A673 (cell line): ENCODE measurements around the gene YRDC. TPM values are rescaled to one million over a fixed set of nuclear protein-coding genes. Genes with fewer than 3 reads are reported as not detected.

Experiments used
- BruUV-seq: library from RNA; stranded (reverse); fragments of 400-500 nt; replicated peaks from 2 replicates; lab custom pipeline; 2021; lab: Mats Ljungman, UMichigan
- CTCF ChIA-PET: fragments of 300-600 bp; sonication (Branson Sonifier 250); formaldehyde crosslinking; loops from one replicate; lab custom pipeline; 2022; ENCODE audit warnings: antibody characterized with exemption; lab: Charles Lee
- POLR2A ChIA-PET: fragments of 300-600 bp; sonication (Branson Sonifier 250); formaldehyde crosslinking; loops from one replicate; lab custom pipeline; 2022; ENCODE audit warnings: antibody characterized with exemption; ENCODE audit not compliant: low non-redundant PET; lab: Charles Lee
- DNase-seq: peaks from one replicate; pipeline ENCODE4 v3.0.0-alpha.2; 2015; ENCODE audit warnings: low spot score
- H3K27ac ChIP-seq: fragments of 200-600 bp; sonication (generic); 2 replicates; pipeline ENCODE4 v1.5.1; 2016; ENCODE audit warnings: mixed run types, low read depth, mild to moderate bottlenecking, mixed read lengths, antibody characterized with exemption, low read length; ENCODE audit not compliant: poor library complexity, severe bottlenecking
- H3K27me3 ChIP-seq: fragments of 200-600 bp; sonication (generic); replicated peaks from 2 replicates; pipeline ENCODE4 v1.6.1; 2017; ENCODE audit warnings: mixed run types, low read depth, mild to moderate bottlenecking, mixed read lengths, antibody characterized with exemption, low read length; ENCODE audit not compliant: insufficient read depth, poor library complexity
- H3K36me3 ChIP-seq: fragments of 200-600 bp; sonication (generic); 2 replicates; pipeline ENCODE4 v1.6.1; 2016; ENCODE audit warnings: mixed run types, mild to moderate bottlenecking, mixed read lengths, antibody characterized with exemption, low read length; ENCODE audit not compliant: insufficient read depth, poor library complexity, severe bottlenecking
- H3K4me1 ChIP-seq: fragments of 200-600 bp; sonication (generic); 2 replicates; pipeline ENCODE4 v1.6.1; 2017; ENCODE audit warnings: mixed run types, mild to moderate bottlenecking, mixed read lengths, antibody characterized with exemption, low read length; ENCODE audit not compliant: insufficient read depth, poor library complexity, severe bottlenecking
- H3K4me3 ChIP-seq: fragments of 200-600 bp; sonication (generic); 2 replicates; pipeline ENCODE4 v1.5.1; 2016; ENCODE audit warnings: low read depth, mixed run types, mild to moderate bottlenecking, mixed read lengths, low read length; ENCODE audit not compliant: poor library complexity, severe bottlenecking
- H3K9me3 ChIP-seq: fragments of 200-600 bp; sonication (generic); 2 replicates; pipeline ENCODE4 v1.6.1; 2016; ENCODE audit warnings: mixed run types, low read depth, mild to moderate bottlenecking, mixed read lengths, antibody characterized with exemption, low read length; ENCODE audit not compliant: poor library complexity, severe bottlenecking
- CTCF ChIP-seq: fragments of 300-800, 200-600 bp; sonication (generic); conservative IDR thresholded peaks from 2 replicates; pipeline ENCODE4 v1.5.1; 2017; ENCODE audit warnings: low read depth, mild to moderate bottlenecking, antibody characterized with exemption, low read length, moderate library complexity, mixed read lengths
- EZH2 ChIP-seq: fragments of 200-600 bp; sonication (generic); IDR thresholded peaks from 2 replicates; pipeline ENCODE4 v1.6.1; 2017; ENCODE audit warnings: borderline replicate concordance, low read depth, mild to moderate bottlenecking, mixed read lengths, antibody characterized with exemption, low read length; ENCODE audit not compliant: poor library complexity, severe bottlenecking
- intact Hi-C: fragments of 100-400 bp; cut with micrococcal nuclease; formaldehyde crosslinking; loops from one replicate; pipeline ENCODE4 v1.10.0; 2022; ENCODE audit not compliant: unreplicated experiment
- total RNA-seq: library from RNA; stranded (reverse); gene quantifications from 2 replicates; pipeline ENCODE4 v1.2.3, GENCODE V29; 2021

Gene YRDC
- total RNA-seq, 1 experiment from 2014 or later, result 38.5 TPM

GRCh38 chr1:37845049-37845646 is 37.1 kb upstream of the YRDC start:
- H3K9me3 ChIP-seq, result no peaks in the 10 kb centered on the region
- TF ChIP-seq EZH2, result no peak
- no peak for TF ChIP-seq CTCF
- H3K27me3 ChIP-seq, result no peaks in the 10 kb centered on the region
- BruUV-seq, result no TSS peak
- H3K27ac ChIP-seq, result no peak overlapping the region
- intact Hi-C loops, result no loop called here
- no peak for DNase-seq
- POLR2A ChIA-PET, result no interaction called here
- no peak overlapping the region for H3K4me3 ChIP-seq
- H3K4me1 ChIP-seq, result no peaks in the 10 kb centered on the region
- CTCF ChIA-PET, result no interaction called here
- peaks cover 4% of the 10 kb centered on the region for H3K36me3 ChIP-seq

GRCh38 chr1:37844536-37844935 is 36.5 kb upstream of the YRDC start:
- Histone ChIP-seq H3K4me1 (no peaks in the 10 kb centered on the region), H3K4me3 (no peak overlapping the region), H3K27me3 (no peaks in the 10 kb centered on the region), H3K36me3 (peaks cover 6% of the 10 kb centered on the region), H3K9me3 (no peaks in the 10 kb centered on the region), H3K27ac (no peak overlapping the region)
- DNase-seq, result no peak
- POLR2A ChIA-PET, result interaction anchor here (0.6 kb wide), 1 partner anchor 196 kb away, joined by 3 read pairs; no protein-coding TSS in a partner anchor
- intact Hi-C loops, result no loop called here
- TF ChIP-seq CTCF, result no peak
- no peak for TF ChIP-seq EZH2
- no TSS peak for BruUV-seq
- CTCF ChIA-PET, result no interaction called here

DNA sequence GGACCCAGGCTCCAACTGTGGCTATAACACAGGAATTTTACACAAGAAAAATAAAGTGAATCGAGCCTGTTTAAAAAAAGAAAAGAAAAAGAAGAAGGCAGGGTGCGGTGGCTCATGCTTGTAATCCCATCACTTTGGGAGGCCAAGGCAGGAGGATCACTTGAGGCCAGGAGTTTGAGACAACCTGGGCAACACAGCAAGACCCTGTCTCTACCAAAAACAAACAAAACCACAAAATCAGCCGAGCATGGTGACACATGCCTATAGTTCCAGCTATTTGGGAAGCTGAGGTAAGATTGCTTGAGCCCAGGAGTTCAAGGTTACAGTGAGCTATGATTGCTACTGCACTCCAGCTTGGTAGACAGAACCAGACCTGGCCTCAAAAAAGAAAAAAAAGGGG is 33.6 kb upstream of the YRDC start:
- no peaks in the 10 kb centered on the region for H3K4me1 ChIP-seq
- H3K27ac ChIP-seq, result no peak overlapping the region
- H3K36me3 ChIP-seq, result peaks cover 21% of the 10 kb centered on the region
- H3K27me3 ChIP-seq, result no peaks in the 10 kb centered on the region
- BruUV-seq, result no TSS peak
- intact Hi-C loops, result no loop called here
- H3K4me3 ChIP-seq, result no peak overlapping the region
- ChIA-PET POLR2A (no interaction called here), CTCF (no interaction called here)
- no peak for DNase-seq
- no peaks in the 10 kb centered on the region for H3K9me3 ChIP-seq
- TF ChIP-seq CTCF (no peak), EZH2 (no peak)
